ENCODE measurements around the gene ITPRIPL2.

ITPRIPL2 gene

DNA sequence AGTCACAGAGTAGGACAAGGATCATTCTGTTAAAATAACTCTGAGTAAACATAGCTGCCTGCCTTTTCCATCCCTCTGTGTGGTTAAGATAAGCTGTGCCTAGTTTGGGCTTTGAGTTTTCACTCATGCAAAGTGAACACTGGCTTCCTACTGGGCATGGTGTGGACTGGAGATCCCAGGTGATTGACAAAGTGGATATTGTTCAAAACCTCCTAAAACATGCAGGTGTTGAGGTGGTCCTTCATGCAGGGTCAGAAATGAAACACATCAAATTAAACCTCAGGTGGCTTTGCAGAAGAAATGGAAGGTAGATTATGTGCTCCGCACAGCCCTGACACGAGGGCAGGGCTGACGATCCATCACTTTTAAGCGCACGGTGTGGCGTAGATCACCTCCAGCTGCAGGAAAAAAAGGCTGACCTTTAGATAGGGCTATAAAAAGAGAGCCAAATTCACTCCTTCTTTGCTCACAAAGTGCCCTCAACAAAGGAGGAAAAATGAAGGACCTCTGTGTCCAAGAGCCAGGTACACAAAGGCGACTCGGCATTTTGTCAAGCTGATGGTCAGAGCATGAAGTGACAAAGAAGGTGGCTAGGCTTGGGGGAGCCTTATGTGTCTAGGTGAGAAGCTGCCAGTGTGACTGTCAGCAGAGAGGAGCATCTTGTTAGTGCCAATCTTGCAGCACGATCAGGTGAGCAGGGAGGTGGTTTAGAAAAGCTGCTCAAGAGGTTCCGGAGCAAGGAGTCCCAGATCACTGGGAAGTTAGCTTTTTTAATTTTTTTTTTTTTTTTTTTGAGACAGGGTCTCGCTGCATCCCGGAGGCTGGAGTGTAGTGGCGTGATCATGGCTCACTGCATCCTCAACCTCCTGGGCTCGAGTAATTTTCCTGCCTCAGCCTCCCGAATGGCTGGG, 19.9 kb upstream of the ITPRIPL2 start:
- no peak for DNase-seq (ENCODE audit: low read depth in 3 of 3, low spot score in 1 of 3)

GRCh38 chr16:19094542-19095365, 19.0 kb upstream of the ITPRIPL2 start:
- no peak for DNase-seq (ENCODE audit: low read depth in 3 of 3, low spot score in 1 of 3)

GRCh38 chr16:19095654-19096053, 18.1 kb upstream of the ITPRIPL2 start:
- no peak for DNase-seq (ENCODE audit: low read depth in 3 of 3, low spot score in 1 of 3)

DNA sequence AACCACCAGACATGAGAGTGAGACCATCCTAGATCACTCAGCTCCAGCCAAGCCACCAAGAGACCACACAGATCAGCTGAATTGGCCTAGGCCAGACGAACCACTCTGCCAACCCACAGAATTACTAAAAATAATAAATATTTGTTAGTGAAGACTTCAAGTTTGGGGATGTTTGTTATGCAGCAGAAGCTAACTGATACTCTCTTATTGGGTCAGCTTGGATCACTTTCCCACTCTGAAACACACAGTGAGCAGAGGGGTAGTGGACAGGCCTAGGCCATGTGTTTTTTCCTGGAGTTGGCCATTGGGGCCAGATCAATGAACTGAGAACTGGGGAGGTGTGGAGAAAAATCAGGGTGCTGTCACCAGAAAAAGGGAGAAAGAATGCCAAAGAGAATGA, 15.6 kb upstream of the ITPRIPL2 start:
- DNase-seq (ENCODE audit: low read depth in 3 of 3, low spot score in 1 of 3): no peak

- no peak for DNase-seq (ENCODE audit: low read depth in 3 of 3, low spot score in 1 of 3)
Measured at GRCh38 chr16:19102187-19102872, 11.4 kb upstream of the ITPRIPL2 start.

DNA sequence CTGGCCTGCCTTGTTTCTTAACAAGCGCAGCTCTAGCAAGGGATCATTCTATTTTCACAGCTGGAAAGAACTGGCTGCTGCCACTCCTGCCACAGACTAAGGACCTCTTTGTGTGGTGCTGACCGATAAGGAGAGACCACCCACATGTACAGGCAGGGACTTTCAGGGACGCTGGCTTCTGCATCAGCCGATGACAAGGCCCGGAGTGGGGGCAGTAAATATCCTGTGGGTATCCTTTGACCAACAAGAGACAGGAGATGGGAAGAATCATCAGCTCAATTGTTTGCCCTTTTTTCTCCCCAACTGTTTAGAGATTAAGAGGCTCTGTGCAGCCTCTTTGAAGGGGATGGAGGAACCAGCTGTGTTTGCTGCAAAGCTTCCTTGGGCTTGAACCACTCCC, 9.2 kb upstream of the ITPRIPL2 start:
- DNase-seq (ENCODE audit: low read depth in 3 of 3, low spot score in 1 of 3): no peak

DNA sequence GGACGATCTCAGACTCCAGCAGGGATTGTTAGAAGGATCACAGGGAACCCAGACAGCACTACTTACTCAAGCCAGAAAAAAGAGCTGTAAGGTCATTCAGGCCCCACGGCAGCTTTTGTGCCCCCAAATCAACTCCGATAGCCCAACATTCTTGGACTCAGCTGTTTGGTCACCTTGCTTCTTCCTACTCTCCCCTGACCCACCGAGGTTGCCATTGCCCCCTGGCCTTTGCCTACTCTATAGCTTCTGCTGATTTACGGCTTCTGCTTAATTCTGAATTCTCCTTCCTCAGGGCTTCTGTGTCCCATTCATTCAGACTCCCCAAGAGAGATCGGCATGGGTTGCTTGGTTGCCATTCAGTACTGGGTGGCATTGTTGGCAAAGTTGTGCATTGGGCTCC, 8.6 kb upstream of the ITPRIPL2 start:
- DNase-seq (ENCODE audit: low read depth in 3 of 3, low spot score in 1 of 3): no peak

DNA sequence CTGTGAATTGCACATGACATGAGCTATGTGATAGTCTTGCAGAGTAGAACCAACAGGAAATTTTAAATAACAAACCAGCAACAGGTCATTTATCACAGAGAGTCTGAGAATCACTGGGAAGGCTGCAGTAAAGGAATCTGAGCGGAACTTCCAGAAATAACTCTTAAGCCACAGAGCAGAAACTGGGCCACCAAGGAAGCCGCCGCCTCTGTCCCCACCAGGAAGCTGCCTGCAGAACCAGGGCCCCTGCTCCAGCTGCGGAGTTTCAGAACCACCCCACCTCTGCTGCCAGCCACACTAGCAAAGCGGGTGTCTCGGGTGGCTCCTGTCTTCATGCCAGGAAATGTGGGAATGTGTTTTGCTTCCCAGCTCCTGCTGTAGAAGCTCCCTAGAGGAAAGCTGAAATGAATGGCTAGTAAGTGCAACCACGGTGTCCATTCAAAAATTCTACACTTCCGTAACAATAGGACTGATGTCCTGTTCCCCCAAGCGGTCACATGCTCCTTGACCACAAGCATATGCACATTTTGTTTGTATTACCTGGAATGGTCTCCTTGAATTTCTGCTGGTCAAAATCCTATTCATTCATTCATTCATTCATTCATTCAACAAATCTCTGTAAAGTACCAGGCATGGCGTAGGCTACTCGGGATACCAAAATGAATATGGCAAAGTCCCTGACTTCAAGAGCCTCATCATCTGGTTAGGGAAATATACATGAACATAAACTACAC, 7.7 kb upstream of the ITPRIPL2 start:
- DNase-seq (ENCODE audit: low read depth in 3 of 3, low spot score in 1 of 3): no peak

DNA sequence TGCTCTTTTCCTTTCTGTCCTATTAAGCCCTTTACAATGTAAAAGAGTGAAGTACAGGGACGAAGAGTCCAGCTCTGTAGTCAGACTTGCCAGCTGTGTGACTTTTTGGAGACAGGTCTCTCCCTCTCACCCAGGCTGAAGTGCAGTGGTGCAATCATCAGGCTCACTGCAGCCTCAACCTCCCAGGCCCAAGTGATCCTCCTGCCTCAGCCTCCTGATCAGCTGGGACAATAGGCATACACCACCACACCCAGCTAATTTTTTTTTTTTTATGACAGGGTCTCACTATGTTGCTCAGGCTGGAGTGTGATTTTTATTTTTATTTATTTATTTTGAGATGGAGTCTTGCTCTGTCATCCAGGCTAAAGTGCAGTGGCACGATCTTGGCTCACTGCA, 7.1 kb upstream of the ITPRIPL2 start:
- DNase-seq (ENCODE audit: low read depth in 3 of 3, low spot score in 1 of 3): no peak

- DNase-seq (ENCODE audit: low read depth in 3 of 3, low spot score in 1 of 3): no peak
Measured at GRCh38 chr16:19108409-19109287, 5.1 kb upstream of the ITPRIPL2 start.

- DNase-seq (ENCODE audit: low read depth in 3 of 3, low spot score in 1 of 3): no peak
Measured at GRCh38 chr16:19109288-19109664, 4.5 kb upstream of the ITPRIPL2 start.

- no peak for DNase-seq (ENCODE audit: low read depth in 3 of 3, low spot score in 1 of 3)
Measured at GRCh38 chr16:19110537-19111360, 3.0 kb upstream of the ITPRIPL2 start.

- no peak for DNase-seq (ENCODE audit: low read depth in 3 of 3, low spot score in 1 of 3)
Measured at GRCh38 chr16:19112099-19112407, 1.7 kb upstream of the ITPRIPL2 start.

DNA sequence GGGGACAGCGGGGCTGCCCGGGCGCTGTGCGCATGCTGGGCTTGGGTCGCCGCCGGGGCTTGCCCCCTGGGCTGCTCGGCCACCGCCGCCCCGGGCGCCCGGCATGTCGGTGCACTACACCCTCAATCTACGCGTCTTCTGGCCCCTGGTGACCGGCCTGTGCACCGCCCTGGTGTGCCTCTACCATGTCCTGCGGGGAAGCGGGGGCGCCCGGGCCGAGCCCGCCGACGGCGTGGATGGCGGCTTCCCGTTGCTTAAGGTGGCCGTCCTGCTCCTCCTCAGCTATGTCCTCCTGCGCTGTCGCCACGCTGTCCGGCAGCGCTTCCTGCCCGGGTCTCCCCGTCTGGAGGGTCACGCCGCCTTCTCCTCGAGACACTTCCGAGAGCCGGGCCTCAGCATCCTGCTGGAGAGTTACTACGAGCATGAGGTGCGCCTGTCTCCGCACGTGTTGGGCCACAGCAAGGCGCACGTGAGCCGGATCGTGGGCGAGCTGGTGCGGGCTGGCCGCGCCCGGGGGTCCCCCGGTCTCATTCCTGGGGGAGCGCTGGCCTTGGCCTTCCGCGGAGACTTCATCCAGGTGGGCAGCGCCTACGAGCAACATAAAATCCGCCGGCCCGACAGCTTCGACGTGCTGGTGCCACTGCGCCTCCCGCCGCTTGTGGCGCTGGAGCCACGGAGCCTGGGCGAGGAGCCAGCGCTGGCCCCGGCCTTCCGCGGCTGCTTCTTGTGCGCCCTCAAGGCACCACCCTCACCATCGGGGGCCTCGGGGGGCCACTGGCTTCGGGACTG, 789 bp downstream of the ITPRIPL2 start:
- no peak for DNase-seq (ENCODE audit: low read depth in 3 of 3, low spot score in 1 of 3)

DNA sequence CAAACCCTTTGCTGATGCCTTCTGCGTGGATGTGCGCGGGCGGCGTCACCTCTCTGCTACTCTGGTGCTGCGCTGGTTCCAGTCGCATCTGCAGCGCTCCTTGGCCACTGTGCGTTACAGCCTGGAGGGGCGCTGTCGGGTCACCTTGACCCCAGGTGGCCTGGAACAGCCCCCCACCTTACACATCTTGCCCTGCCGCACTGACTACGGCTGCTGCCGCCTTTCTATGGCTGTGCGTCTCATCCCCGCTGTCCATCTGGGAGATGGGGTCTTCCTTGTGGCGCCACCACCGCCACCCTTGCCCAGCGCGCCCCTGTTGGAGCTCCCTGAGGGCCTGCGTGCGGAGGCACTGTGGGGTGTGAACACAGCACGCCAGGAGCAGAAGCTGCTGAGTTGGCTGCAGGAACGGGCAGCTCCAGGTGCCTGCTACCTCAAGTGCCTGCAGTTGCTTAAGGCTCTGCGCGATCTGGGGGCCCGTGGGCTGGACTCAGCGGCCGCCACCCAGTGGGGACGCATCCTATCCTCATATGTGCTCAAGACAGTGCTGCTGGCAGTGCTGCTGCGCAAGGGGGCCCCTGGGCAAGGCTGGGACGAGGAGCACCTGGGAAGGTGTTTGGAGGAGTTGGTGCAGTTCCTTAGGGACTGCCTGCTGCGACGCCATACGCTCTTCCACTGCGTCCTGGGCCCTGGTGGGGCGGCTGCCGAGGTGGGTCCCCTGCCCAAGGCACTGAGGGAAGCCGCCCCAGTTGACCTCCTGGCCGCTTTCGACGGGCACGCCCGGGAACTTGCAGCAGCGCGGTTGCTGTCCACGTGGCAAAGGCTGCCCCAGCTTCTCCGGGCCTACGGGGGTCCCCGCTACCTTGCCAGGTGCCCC, 1.6 kb downstream of the ITPRIPL2 start:
- DNase-seq (ENCODE audit: low read depth in 3 of 3, low spot score in 1 of 3): no peak

DNA sequence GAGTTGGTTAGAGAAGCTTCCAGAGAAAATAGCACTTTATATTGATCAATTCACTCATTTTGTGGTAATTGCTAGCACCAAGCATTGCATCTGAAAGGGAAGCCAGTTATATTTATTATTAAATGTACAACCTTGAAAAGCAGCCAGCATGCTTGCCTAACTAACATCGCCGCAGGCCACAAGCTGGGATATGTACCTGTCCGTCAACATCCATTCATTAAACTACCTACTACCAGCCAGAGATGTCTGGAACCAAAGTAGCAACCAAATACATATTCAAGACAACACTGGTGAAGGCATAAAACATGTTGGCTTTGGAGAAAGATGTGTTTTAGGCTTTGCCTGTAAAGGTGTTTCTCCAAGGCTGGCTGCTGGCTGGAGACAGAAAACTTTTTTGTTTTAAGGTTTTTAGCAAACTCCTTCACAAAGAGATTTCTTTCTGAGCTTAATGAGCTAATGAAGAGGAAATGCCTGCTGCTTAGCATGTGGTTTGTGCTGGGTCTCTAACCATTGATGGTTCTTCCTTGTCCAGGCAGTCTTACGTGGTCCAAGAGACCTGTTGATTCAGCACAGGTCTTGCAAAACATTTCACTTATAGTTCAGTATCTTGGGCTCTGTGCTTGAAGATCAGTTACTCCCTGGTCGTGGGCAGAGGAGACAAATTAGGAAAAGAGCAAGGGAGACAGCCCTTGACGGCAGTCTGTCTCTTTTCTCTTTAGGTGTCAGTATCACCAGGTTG, 3.1 kb downstream of the ITPRIPL2 start:
- no peak for DNase-seq (ENCODE audit: low read depth in 3 of 3, low spot score in 1 of 3)

DNA sequence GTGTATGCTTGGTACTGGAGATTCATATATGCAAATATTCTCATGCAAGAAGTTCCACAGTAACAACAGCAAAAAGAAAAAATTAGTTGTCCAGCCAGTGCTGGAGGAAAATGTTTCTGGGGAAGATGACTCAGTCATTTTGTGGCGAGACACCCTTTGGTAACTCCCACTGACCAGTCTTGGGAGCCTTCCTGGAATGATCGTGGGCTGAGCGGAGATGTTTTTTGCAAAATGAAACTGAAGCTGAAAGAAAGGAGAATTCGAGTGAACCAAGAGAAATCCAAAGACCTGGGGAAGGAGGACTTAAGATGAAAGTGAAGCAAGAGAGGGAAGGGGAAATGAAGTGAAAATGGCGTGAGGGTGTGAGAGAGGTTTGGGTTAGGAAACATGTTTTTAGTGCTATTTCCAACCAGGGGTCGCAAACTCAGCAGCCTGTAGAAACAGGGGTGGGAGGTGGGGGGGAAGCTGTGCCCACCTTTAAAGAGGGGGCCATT, 5.2 kb downstream of the ITPRIPL2 start:
- DNase-seq (ENCODE audit: low read depth in 3 of 3, low spot score in 1 of 3): no peak

All from stimulated activated CD4-positive, alpha-beta T cell treated with anti-CD3 and anti-CD28 coated beads, TNF-alpha, amount 100 ng/mL, for 1 hour (primary cell).